Measurements from ENCODE around the gene BCAP31. TPM values are rescaled to one million over a fixed set of nuclear protein-coding genes. Genes with fewer than 3 reads are reported as not detected.

BCAP31 gene
- total and polyA plus RNA-seq, 2 of the 13 experiments (the other 11 are each of a cell fraction or from before 2014, with no cell fraction given): 139 to 178 TPM

- TF ChIP-seq, protein P1, sequence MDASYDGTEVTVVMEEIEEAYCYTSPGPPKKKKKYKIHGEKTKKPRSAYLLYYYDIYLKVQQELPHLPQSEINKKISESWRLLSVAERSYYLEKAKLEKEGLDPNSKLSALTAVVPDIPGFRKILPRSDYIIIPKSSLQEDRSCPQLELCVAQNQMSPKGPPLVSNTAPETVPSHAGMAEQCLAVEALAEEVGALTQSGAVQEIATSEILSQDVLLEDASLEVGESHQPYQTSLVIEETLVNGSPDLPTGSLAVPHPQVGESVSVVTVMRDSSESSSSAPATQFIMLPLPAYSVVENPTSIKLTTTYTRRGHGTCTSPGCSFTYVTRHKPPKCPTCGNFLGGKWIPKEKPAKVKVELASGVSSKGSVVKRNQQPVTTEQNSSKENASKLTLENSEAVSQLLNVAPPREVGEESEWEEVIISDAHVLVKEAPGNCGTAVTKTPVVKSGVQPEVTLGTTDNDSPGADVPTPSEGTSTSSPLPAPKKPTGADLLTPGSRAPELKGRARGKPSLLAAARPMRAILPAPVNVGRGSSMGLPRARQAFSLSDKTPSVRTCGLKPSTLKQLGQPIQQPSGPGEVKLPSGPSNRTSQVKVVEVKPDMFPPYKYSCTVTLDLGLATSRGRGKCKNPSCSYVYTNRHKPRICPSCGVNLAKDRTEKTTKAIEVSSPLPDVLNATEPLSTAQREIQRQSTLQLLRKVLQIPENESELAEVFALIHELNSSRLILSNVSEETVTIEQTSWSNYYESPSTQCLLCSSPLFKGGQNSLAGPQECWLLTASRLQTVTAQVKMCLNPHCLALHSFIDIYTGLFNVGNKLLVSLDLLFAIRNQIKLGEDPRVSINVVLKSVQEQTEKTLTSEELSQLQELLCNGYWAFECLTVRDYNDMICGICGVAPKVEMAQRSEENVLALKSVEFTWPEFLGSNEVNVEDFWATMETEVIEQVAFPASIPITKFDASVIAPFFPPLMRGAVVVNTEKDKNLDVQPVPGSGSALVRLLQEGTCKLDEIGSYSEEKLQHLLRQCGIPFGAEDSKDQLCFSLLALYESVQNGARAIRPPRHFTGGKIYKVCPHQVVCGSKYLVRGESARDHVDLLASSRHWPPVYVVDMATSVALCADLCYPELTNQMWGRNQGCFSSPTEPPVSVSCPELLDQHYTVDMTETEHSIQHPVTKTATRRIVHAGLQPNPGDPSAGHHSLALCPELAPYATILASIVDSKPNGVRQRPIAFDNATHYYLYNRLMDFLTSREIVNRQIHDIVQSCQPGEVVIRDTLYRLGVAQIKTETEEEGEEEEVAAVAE (CRISPR knock-in tag; IDR thresholded peaks at IDR 0.05; ENCODE audit: borderline replicate concordance): 0 out of 2 replicates have a peak, but pooled peaks have one; percentile 57
- TF ChIP-seq FOSL1 (CRISPR knock-in tag; IDR thresholded peaks at IDR 0.05; ENCODE audit: borderline replicate concordance) (no peak), SP5 (CRISPR knock-in tag; IDR thresholded peaks at IDR 0.05; ENCODE audit: borderline replicate concordance, low read depth) (peak; percentile 66), ZNF7 (CRISPR knock-in tag; IDR thresholded peaks at IDR 0.05) (no peak), ZNF605 (CRISPR knock-in tag; IDR thresholded peaks at IDR 0.05) (no peak), UBTF (CRISPR knock-in tag; IDR thresholded peaks at IDR 0.05) (no peak), TEF (CRISPR knock-in tag; IDR thresholded peaks at IDR 0.05) (no peak), ZNF678 (CRISPR knock-in tag; IDR thresholded peaks at IDR 0.05) (no peak), HBP1 (CRISPR knock-in tag; IDR thresholded peaks at IDR 0.05; ENCODE audit: low read depth) (no peak), ATF5 (CRISPR knock-in tag; IDR thresholded peaks at IDR 0.05; ENCODE audit: low read depth) (no peak), ZNF841 (CRISPR knock-in tag; IDR thresholded peaks at IDR 0.05; ENCODE audit: borderline replicate concordance) (no peak)
- TF ChIP-seq, protein P2, sequence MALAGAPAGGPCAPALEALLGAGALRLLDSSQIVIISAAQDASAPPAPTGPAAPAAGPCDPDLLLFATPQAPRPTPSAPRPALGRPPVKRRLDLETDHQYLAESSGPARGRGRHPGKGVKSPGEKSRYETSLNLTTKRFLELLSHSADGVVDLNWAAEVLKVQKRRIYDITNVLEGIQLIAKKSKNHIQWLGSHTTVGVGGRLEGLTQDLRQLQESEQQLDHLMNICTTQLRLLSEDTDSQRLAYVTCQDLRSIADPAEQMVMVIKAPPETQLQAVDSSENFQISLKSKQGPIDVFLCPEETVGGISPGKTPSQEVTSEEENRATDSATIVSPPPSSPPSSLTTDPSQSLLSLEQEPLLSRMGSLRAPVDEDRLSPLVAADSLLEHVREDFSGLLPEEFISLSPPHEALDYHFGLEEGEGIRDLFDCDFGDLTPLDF (CRISPR knock-in tag; IDR thresholded peaks at IDR 0.05): no peak
- TF ChIP-seq, protein P3, sequence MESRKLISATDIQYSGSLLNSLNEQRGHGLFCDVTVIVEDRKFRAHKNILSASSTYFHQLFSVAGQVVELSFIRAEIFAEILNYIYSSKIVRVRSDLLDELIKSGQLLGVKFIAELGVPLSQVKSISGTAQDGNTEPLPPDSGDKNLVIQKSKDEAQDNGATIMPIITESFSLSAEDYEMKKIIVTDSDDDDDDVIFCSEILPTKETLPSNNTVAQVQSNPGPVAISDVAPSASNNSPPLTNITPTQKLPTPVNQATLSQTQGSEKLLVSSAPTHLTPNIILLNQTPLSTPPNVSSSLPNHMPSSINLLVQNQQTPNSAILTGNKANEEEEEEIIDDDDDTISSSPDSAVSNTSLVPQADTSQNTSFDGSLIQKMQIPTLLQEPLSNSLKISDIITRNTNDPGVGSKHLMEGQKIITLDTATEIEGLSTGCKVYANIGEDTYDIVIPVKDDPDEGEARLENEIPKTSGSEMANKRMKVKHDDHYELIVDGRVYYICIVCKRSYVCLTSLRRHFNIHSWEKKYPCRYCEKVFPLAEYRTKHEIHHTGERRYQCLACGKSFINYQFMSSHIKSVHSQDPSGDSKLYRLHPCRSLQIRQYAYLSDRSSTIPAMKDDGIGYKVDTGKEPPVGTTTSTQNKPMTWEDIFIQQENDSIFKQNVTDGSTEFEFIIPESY (CRISPR knock-in tag; IDR thresholded peaks at IDR 0.05): no peak
- TF ChIP-seq, protein P4, sequence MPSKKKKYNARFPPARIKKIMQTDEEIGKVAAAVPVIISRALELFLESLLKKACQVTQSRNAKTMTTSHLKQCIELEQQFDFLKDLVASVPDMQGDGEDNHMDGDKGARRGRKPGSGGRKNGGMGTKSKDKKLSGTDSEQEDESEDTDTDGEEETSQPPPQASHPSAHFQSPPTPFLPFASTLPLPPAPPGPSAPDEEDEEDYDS (CRISPR knock-in tag; IDR thresholded peaks at IDR 0.05): peak; percentile 64; the same call in 1 of the 2 replicates
Measured at GRCh38 chrX:153724252-153725038, at the start of gene BCAP31, which contains the start of gene ABCD1 (continued).

Data from HepG2 (cell line).